ENCODE data around the gene ANKFY1.

DNA sequence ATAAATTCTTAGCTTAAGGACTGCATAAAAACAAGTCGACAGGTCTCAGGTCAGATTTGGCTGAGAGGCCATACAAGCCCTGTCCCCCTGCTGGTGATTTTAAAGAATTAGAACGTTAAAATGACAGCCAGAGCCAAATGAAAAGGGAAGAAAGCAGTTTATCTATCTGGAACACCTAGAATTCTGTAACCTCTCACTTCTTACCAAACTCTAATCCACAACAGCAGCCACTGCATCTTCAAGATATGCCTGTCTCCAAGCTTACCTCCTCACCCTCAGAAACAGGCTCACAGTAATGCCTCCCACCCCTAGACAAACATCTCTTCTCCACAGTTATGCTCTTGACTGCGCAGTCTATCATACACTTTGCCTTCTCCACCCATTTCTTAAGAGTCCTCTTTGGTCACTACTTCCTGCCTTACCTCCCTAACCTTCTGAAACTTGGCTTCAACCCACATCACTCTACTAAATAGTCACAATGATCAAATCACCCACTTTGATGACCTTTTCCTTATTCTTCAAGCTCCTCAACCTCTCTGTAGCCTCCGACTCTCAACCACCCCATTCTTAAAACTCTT lies 14.2 kb downstream of the ANKFY1 start:
- TF ChIP-seq EP300 (IDR thresholded peaks at IDR 0.05) = no peak
- TF ChIP-seq POLR2A (IDR thresholded peaks at IDR 0.05) = no peak
- TF ChIP-seq, protein P1, sequence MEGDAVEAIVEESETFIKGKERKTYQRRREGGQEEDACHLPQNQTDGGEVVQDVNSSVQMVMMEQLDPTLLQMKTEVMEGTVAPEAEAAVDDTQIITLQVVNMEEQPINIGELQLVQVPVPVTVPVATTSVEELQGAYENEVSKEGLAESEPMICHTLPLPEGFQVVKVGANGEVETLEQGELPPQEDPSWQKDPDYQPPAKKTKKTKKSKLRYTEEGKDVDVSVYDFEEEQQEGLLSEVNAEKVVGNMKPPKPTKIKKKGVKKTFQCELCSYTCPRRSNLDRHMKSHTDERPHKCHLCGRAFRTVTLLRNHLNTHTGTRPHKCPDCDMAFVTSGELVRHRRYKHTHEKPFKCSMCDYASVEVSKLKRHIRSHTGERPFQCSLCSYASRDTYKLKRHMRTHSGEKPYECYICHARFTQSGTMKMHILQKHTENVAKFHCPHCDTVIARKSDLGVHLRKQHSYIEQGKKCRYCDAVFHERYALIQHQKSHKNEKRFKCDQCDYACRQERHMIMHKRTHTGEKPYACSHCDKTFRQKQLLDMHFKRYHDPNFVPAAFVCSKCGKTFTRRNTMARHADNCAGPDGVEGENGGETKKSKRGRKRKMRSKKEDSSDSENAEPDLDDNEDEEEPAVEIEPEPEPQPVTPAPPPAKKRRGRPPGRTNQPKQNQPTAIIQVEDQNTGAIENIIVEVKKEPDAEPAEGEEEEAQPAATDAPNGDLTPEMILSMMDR (IDR thresholded peaks at IDR 0.05) = peak; percentile 8 to 38
- no peak for TF ChIP-seq POLR2AphosphoS5 (IDR thresholded peaks at IDR 0.05)
